GM18499 (cell line): ENCODE measurements around the gene CPLANE1.
"Not testable (repeated sequence)": the region's sequence is repeated elsewhere in the genome, so short reads cannot be mapped to it uniquely, and the experiment has no call there.

ENCODE experiments used
- ATAC-seq: cut with Tn5 transposase; IDR thresholded peaks from one replicate; pipeline ENCODE4 v1.9.1; 2021; ENCODE audit warnings: moderate number of reproducible peaks; ENCODE audit not compliant: insufficient read depth, unreplicated experiment

The CPLANE1 gene

GRCh38 chr5:37211661-37212060 is 37.5 kb downstream of the CPLANE1 start:
- ATAC-seq = no peak

GRCh38 chr5:37208883-37209797 is 40.0 kb downstream of the CPLANE1 start:
- ATAC-seq = no peak

GRCh38 chr5:37207802-37208201 is 41.4 kb downstream of the CPLANE1 start:
- ATAC-seq = no peak

- ATAC-seq = no peak
These were observed 42.4 kb downstream of the CPLANE1 start for GRCh38 chr5:37206736-37207135.

- no peak for ATAC-seq
These were observed 50.3 kb downstream of the CPLANE1 start for GRCh38 chr5:37198842-37199241.

DNA sequence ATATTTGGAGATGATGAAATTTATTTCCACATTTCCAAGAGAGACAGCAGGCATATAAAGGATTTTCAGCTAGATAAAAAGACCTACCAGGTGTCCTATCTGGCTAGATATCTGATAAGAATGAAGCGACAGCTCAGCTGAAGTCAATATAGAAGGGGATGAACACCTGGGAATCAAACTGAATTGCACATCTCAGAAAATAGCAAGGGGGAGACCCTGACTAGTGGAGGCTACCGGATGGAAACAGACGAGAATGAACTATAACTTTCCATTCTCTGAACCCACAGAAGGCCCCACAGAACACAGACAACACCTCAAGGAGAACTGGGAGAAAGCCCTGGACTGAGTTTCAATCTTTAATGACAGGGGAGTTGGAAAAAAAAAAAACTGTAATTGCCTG is 51.1 kb downstream of the CPLANE1 start:
- no peak for ATAC-seq

DNA sequence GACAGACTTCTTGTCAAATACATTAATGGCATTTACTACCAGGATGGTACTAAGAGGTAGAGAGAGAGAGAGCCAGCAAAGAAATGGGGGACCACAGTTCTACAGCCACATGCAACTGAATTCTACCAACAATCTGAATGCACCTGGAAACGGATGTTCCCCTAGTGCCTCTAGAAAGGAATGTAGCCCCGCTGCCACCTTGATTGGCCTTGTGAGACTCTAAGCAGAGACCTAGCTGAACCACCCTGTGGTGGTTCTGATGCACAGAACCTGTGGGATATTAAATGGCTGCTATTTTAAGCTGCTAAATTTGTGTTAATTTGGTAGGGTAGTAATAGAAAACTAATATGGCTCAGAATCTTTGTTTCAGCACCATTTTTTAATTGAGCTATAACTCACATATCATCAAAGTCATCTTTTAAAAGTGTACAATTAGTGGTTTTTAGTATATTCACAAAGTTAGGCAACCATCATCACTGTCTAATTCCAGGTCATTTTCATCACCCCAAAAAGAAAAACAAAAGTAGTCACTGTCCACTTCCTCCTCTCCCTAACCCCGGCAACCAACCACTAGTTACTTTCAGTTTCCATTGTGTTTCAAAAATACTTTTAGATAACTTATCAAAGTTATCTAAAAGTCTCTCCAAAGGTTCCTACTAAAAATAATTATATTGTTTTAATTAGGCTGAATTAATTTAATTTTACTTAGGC is 51.7 kb downstream of the CPLANE1 start:
- ATAC-seq = peak; percentile 76

DNA sequence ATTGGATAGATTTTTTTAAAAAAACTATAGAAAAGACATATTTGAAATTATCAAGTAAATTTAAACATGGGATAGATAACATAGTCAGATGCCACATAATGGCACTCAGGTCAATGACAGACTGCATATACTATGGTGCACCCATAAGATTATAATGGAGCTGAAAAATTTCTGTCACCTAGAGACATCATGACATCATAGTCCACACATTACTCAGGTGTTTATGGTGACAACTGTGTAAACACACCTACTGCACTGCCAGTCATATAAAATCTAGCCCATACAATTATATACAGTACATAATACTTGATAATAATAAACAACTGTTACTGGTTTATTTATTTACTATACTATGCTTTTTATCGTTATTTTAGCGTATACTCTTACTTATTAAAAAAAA is 58.6 kb downstream of the CPLANE1 start:
- no peak for ATAC-seq

- ATAC-seq = no peak
These were observed 59.8 kb downstream of the CPLANE1 start for GRCh38 chr5:37189355-37189754.

GRCh38 chr5:37187465-37187977 is 61.7 kb downstream of the CPLANE1 start:
- no peak for ATAC-seq

- ATAC-seq = peak; percentile 66
These were observed 64.3 kb downstream of the CPLANE1 start for GRCh38 chr5:37184748-37185364.

DNA sequence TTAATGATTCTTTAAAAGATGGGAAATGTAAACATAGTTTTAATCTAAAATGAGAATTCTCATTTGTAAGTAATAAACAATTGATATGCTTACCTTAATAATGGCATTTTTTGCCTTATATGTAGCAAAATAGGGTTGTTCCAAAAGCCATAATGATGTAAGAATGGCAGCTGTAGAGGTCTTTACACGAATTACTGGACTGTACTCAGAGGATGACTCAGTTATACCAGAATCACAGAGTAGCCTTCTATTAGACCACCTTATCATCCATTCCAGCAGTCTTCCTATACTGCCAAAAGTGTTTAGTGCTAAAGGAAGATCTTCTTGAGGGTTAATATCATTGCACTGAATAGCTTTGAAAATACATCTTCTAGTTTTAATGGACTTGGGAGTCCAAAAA is 66.5 kb downstream of the CPLANE1 start:
- no peak for ATAC-seq

DNA sequence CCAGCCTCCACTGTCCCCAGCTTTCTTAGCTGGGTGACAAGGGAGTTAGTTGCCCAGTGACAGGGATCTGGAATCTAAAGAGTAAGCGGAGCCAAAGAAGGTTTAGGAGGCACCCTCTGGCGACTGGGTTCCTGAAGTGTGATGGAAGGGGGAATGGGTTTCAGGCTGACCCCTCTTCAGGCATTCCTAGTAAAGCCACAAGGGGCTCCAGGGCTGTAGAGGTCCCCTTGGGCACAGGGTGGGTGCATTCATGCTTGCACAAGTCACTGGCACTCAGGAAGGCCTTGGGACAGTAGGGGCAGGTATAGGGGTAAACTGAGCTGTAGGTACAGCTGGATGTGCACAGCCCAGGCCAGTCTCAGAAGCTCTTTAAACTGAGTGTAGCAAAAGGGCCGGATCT is 74.2 kb downstream of the CPLANE1 start:
- no peak for ATAC-seq

DNA sequence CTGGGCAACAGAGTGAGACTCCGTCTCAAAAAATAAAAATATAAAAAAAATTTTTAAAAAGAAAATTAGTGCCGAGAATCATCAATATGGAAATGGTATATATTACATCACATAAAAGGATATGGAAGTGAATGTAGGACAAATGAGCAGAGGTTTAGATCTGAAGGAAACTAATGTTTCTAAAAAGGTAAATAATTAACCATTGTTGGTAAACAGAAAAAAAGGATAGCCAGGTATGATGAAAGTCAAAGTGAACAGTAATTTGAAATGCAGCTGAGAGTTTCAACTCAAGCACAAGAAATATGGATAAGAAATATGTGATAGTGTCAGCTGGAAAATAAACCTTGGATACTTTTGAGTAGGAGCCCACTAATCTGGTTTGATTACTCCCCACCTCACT is 76.2 kb downstream of the CPLANE1 start:
- no peak for ATAC-seq

- no peak for ATAC-seq
These were observed 78.3 kb downstream of the CPLANE1 start for GRCh38 chr5:37170856-37171255.

- no peak for ATAC-seq
These were observed 83.0 kb downstream of the CPLANE1 start for GRCh38 chr5:37166197-37166596.

DNA sequence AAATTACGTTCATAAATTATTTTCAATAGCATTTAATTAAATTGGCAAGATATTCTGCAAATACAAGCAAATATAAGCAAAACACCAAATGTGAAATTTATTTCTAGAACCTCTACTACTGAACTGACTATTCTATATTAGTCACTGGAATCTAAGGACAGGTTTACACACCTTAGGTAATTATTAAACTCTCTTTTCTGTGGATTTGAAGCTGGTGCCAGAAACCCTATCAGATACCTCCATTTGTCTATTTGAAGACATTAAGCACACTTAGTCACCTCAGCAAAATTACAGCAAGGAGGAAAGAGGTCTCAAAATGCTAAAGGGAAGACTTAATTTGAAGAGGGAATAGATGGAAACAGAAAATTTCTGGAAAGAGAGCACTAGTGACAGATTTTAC is 83.4 kb downstream of the CPLANE1 start:
- no peak for ATAC-seq

GRCh38 chr5:37153661-37154060 is 95.5 kb downstream of the CPLANE1 start:
- ATAC-seq = no peak

DNA sequence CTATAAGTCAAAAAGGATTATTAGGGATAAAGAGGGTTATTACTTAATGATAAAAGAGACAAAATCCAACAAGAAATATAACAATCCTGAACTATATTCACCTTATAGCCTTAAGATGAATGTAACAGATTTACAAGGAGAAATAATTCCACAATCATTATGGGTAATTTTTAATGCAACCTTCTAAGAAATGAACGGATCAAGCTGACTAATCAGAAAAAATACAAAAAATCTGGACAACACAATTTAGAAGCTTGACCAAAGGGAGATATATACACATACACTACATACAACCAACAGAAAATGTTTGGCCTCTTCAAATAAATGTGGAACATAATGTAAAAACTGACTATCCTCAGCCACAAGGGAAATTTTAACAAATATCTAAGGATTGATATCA is 102.3 kb downstream of the CPLANE1 start:
- ATAC-seq = no peak

DNA sequence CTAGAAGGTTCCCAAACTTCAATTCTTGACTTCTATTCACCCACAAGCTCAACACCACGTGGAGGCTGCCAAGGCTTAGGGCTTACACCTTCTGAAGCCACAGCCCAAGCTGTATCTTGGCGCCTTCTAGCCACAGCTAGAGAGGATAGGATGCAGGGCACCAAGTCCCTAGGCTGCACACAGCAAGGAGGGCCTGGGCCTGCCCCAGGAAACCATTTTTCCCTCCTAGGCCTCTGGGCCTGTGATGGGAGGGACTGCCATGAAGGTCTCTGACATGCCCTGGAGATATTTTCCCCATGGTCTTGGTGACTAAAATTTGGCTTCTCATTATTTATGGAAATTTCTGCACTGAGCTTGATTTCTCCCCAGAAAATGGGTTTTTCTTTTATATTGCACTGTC is 112.5 kb downstream of the CPLANE1 start:
- ATAC-seq = no peak

- not testable (repeated sequence) for ATAC-seq
These were observed 113.9 kb downstream of the CPLANE1 start for GRCh38 chr5:37135312-37135711.
